DND-41 (cell line): Measurements from ENCODE around the gene NCAPH2.
"Not testable (repeated sequence)": the region's sequence is repeated elsewhere in the genome, so short reads cannot be mapped to it uniquely, and the experiment has no call there.

ENCODE experiments used
- ATAC-seq: fragments of 200-7000 bp; cut with Tn5 transposase; 3 replicates; pipeline ENCODE4 v1.9.1; 2021; ENCODE audit warnings: low read depth; ENCODE audit not compliant: insufficient read depth
- DNase-seq: peaks from one replicate; pipeline ENCODE4 v3.0.0-alpha.2; 2020
- H2AFZ ChIP-seq: 2 replicates; pipeline ENCODE4 v1.6.0; 2012; ENCODE audit warnings: low read depth, low read length
- H3K27ac ChIP-seq: 2 replicates; pipeline ENCODE4 v1.5.1; 2012; ENCODE audit warnings: low read length, inconsistent platforms
- H3K27me3 ChIP-seq: fragments of 200-600 bp; sonication (generic); 2 replicates; pipeline ENCODE4 v1.6.0; 2012; ENCODE audit warnings: low read length, mild to moderate bottlenecking, inconsistent platforms; ENCODE audit not compliant: insufficient read depth, poor library complexity
- H3K36me3 ChIP-seq: 2 replicates; pipeline ENCODE4 v1.5.1; 2012; ENCODE audit warnings: low read length, inconsistent platforms; ENCODE audit not compliant: insufficient read depth
- H3K4me1 ChIP-seq: 2 replicates; pipeline ENCODE4 v1.5.1; 2012; ENCODE audit warnings: mild to moderate bottlenecking, low read length; ENCODE audit not compliant: insufficient read depth
- H3K4me2 ChIP-seq: 2 replicates; pipeline ENCODE4 v1.6.0; 2012; ENCODE audit warnings: mild to moderate bottlenecking, moderate library complexity, low read length, inconsistent platforms; ENCODE audit not compliant: insufficient read depth
- H3K4me3 ChIP-seq, 2 experiments: fragments of 200-600 bp in 1 of 2; shearing (Covaris generic) in 1 of 2; 2 replicates each; pipeline ENCODE4 v1.5.1; 2012 to 2016; ENCODE audit warnings: inconsistent platforms in 2 of 2, low read length in 2 of 2, mild to moderate bottlenecking in 2 of 2, low read depth in 1 of 2, moderate library complexity in 1 of 2
- H3K79me2 ChIP-seq: 2 replicates; pipeline ENCODE4 v1.6.0; 2012; ENCODE audit warnings: low read length, inconsistent platforms; ENCODE audit not compliant: insufficient read depth
- H3K9ac ChIP-seq: 2 replicates; pipeline ENCODE4 v1.6.0; 2012; ENCODE audit warnings: low read depth, mild to moderate bottlenecking, inconsistent platforms, low read length, moderate library complexity
- H3K9me3 ChIP-seq: 2 replicates; pipeline ENCODE4 v1.5.1; 2012; ENCODE audit warnings: low read length, moderate library complexity, mild to moderate bottlenecking, inconsistent platforms; ENCODE audit not compliant: insufficient read depth, severe bottlenecking
- H4K20me1 ChIP-seq: 2 replicates; pipeline ENCODE4 v1.6.0; 2012; ENCODE audit warnings: low read length; ENCODE audit not compliant: insufficient read depth
- EZH2 ChIP-seq: IDR thresholded peaks from 3 replicates; pipeline ENCODE4 v1.6.1; 2012; ENCODE audit warnings: borderline replicate concordance, low read depth, mild to moderate bottlenecking, moderate library complexity, low read length, inconsistent platforms; ENCODE audit not compliant: severe bottlenecking
- TF ChIP-seq, protein P1 (sequence below): IDR thresholded peaks from 2 replicates; pipeline ENCODE4 v1.5.1; 2012; ENCODE audit warnings: borderline replicate concordance, low read length, moderate library complexity, mild to moderate bottlenecking; ENCODE audit not compliant: poor library complexity, severe bottlenecking; ENCODE audit errors: extremely low read depth

Gene NCAPH2

DNA sequence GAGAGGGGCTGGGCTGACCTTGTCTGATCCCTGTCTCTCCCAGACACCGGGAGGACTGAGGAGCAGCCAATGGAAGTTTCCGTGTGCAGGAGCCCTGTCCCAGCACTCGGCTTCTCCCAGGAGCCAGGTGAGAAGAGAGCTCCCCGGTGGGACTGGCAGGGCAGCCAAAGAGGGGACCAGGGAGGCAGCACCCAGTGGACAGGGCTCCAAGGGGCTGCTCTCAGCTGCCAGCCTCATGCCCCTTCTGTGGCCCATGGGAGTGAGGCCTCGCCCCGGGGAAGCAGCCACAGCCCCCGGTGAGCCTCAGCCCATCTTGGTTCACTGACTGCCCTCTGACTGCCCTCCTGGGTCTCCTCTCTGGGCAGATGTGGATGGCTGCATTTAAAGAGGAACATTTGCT lies 10.6 kb downstream of the NCAPH2 start:
- TF ChIP-seq, protein P1, sequence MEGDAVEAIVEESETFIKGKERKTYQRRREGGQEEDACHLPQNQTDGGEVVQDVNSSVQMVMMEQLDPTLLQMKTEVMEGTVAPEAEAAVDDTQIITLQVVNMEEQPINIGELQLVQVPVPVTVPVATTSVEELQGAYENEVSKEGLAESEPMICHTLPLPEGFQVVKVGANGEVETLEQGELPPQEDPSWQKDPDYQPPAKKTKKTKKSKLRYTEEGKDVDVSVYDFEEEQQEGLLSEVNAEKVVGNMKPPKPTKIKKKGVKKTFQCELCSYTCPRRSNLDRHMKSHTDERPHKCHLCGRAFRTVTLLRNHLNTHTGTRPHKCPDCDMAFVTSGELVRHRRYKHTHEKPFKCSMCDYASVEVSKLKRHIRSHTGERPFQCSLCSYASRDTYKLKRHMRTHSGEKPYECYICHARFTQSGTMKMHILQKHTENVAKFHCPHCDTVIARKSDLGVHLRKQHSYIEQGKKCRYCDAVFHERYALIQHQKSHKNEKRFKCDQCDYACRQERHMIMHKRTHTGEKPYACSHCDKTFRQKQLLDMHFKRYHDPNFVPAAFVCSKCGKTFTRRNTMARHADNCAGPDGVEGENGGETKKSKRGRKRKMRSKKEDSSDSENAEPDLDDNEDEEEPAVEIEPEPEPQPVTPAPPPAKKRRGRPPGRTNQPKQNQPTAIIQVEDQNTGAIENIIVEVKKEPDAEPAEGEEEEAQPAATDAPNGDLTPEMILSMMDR: no peak
- no peak for TF ChIP-seq EZH2
- peaks cover 72% of the 10 kb centered on the region for H4K20me1 ChIP-seq
- DNase-seq (no peak), ATAC-seq (no peak)
- no peaks in the 10 kb centered on the region for H3K9me3 ChIP-seq
- no peak overlapping the region for H2AFZ ChIP-seq
- H3K27ac ChIP-seq: no peak overlapping the region
- no peak overlapping the region for H3K4me2 ChIP-seq
- H3K27me3 ChIP-seq: no peaks in the 10 kb centered on the region
- H3K79me2 ChIP-seq: peaks cover 63% of the 10 kb centered on the region
- no peak overlapping the region for H3K4me3 ChIP-seq
- H3K36me3 ChIP-seq: peaks cover 84% of the 10 kb centered on the region
- H3K4me1 ChIP-seq: peaks cover 15% of the 10 kb centered on the region
- H3K9ac ChIP-seq: no peak overlapping the region

GRCh38 chr22:50519151-50519550 lies 11.1 kb downstream of the NCAPH2 start:
- Histone ChIP-seq H4K20me1 (peaks cover 72% of the 10 kb centered on the region), H3K9ac (no peak overlapping the region), H3K9me3 (no peaks in the 10 kb centered on the region), H3K4me3 (no peak overlapping the region), H2AFZ (no peak overlapping the region), H3K79me2 (peaks cover 63% of the 10 kb centered on the region), H3K27ac (no peak overlapping the region), H3K36me3 (peaks cover 88% of the 10 kb centered on the region), H3K27me3 (no peaks in the 10 kb centered on the region), H3K4me2 (no peak overlapping the region), H3K4me1 (peaks cover 18% of the 10 kb centered on the region)
- TF ChIP-seq EZH2: no peak
- TF ChIP-seq, protein P1: no peak
- no peak for ATAC-seq
- no peak for DNase-seq

DNA sequence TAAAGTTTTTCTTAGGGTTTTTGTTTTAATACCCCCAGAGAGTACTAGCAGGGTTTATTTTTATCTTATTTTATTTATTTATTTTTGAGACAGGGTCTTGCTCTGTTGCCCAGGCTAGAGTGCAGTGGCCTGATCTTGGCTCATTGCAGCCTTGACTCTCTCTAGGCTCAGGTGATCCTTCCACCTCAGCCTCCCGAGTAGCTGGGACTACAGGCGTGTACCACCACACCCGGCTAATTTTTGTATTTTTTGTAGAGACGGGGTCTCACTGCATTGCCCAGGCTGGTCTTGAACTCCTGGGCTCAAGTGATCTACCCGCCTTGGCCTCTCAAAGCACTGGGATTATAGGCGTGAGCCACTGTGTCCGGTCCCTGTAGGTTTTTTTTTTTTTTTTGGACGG lies 12.2 kb downstream of the NCAPH2 start:
- not testable (repeated sequence) for ATAC-seq, H3K4me2 ChIP-seq, DNase-seq, H3K4me3 ChIP-seq, H3K27ac ChIP-seq, H3K27me3 ChIP-seq, H3K9me3 ChIP-seq, H2AFZ ChIP-seq, H3K9ac ChIP-seq
- H3K4me1 ChIP-seq: peaks cover 25% of the 10 kb centered on the region
- peaks cover 70% of the 10 kb centered on the region for H4K20me1 ChIP-seq
- H3K36me3 ChIP-seq: peaks cover 82% of the 10 kb centered on the region
- H3K79me2 ChIP-seq: peaks cover 63% of the 10 kb centered on the region

DNA sequence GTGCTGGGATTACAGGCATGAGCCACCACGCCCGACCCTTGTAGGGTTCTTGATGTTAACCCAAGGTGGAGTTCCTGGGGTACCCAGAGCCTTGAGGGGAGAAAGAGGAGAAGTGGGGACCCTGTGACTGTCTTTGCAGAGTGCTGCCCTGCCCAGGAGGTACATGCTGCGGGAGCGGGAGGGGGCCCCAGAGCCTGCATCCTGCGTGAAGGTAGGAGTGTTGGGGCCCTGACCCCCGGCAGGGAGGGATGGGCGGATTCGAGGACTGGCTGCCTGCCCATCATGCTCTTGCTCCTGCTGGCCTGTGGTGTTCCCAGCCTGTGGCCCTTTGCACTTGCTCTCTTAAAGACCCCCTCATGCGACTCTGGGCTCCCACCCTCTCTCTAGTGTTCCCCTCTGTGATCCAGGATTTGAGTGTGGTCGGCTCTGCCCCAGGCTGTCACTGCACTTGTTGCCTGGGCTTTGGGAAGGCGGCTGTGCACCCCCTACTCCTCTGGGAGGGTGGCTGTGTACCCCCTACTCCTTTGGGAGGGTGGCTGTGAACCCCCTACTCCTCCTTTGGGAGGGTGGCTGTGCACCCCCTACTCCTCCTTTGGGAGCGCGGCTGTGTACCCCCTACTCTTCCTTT lies 12.9 kb downstream of the NCAPH2 start:
- H3K4me1 ChIP-seq: peaks cover 25% of the 10 kb centered on the region
- H3K4me2 ChIP-seq: no peak overlapping the region
- H3K79me2 ChIP-seq: peaks cover 60% of the 10 kb centered on the region
- H4K20me1 ChIP-seq: peaks cover 66% of the 10 kb centered on the region
- peaks cover 78% of the 10 kb centered on the region for H3K36me3 ChIP-seq
- no peaks in the 10 kb centered on the region for H3K27me3 ChIP-seq
- no peak for TF ChIP-seq EZH2
- TF ChIP-seq, protein P1: no peak
- ATAC-seq (no peak), DNase-seq (no peak)
- no peak overlapping the region for H3K27ac ChIP-seq
- H3K4me3 ChIP-seq: no peak overlapping the region
- H3K9me3 ChIP-seq: no peaks in the 10 kb centered on the region
- no peak overlapping the region for H2AFZ ChIP-seq
- no peak overlapping the region for H3K9ac ChIP-seq
